HG03439 (cell line): ENCODE data around the gene ATCAY.
A peak's percentile ranks its signal among the peaks of the same experiment; 100 is the strongest.

Experiments used
- ATAC-seq: cut with Tn5 transposase; IDR thresholded peaks from one replicate; pipeline ENCODE4 v1.9.1; 2021; ENCODE audit warnings: mild to moderate bottlenecking, moderate library complexity; ENCODE audit not compliant: unreplicated experiment

ATCAY gene

DNA sequence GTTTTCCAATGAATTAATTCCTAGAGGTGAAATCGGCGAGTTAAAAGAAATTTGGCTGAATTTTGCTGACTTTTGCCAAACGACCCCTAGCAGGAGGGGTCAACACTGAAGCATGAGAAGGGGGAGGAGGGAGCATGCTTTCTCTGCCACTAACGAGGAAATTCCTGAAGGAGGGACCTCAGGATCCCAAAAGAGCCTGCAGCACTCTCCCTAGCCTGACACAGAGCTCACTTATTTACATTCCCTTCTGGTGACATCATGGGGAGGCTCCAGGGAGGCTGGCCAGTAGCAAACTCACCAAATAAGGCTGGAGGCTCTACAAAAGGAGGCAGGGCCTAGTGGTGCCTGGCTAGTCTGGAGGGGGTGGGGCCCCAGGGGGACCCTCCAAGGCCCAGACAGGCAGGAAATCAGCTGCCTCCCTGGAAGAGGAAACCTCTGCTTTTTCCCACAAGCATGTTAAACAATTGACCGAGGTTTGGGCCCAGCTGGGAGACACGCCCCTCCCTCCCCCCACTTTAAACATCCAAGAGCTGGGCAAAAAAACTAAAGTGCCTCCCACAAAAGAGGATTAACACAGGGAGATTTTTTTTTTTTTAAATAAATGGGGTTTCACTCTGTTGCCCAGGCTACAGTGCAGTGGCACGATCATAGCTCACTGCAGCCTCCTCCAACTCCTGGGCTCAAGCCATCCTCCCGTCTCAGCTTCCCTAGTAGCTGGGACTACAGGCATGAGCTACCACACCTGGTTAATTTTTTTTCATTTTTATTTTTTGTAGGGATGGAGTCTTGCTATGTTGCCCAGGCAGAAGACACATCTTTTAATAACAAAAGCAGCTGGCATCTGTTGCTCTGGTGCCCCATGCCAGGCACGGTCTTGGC, 88.3 kb downstream of the ATCAY start:
- no peak for ATAC-seq

DNA sequence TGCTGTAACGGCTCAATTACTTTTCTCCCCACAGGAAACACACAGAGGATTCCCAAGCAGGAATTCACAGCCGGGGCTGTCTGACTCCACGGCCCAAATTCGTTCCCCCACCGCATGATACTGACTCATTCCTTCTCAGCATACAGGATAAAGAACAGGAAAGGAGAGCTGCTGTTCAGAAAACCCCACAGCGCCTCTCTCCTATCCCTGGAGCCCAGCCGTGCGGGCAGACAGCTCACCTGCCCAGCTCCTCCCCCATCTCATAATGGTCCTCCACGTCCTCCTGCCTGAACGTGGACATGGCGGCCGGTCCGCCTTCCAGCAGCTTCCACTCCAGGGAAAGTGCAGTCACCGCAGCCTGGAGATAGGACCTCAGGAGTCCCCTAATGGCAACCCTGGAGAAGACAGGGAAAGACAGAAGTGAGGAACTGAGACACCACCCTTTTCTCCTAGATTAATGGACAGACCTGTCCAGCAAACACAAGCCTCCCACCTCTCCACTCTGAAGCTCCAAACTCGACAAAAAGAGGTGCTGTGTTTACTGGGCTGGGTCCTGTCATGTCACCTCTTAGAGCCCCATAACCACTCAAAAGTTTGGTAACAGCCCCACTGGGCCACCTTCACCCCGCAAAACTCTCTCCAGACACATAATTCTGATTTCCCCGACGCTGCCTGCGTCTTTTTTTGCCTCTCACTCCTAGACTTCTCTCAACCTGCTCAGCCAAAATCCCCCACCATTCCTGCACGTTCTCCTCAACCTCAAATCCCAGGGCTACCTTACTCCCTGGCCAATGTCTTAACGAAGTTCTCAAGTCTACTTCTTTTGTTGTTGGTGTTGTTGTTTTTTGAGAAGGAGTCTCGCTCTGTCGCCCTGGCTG, 89.2 kb downstream of the ATCAY start:
- no peak for ATAC-seq

DNA sequence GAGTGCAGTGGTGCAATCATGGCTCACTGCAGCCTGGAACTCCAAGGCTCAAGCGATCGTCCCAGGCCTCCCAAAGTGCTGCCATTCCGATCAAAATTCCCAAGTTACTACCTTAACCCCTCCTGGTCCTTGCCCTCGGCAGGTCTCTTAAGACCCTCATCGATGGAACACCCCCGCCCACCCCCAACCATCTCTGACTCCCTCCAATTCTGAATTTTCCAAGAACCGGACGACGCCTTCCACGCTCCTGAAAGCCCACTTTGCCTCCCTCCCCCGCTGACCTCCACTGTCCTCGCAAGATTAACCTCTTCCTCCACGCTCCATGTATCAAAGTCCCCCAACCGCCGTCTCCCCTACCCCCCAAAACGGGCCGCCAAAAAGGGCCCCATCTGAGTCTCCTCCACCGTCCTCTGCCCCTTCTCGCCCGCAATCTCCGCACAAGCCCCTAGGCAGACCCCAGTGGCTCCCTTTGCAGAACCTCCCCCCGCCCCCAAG, 89.9 kb downstream of the ATCAY start:
- no peak for ATAC-seq

DNA sequence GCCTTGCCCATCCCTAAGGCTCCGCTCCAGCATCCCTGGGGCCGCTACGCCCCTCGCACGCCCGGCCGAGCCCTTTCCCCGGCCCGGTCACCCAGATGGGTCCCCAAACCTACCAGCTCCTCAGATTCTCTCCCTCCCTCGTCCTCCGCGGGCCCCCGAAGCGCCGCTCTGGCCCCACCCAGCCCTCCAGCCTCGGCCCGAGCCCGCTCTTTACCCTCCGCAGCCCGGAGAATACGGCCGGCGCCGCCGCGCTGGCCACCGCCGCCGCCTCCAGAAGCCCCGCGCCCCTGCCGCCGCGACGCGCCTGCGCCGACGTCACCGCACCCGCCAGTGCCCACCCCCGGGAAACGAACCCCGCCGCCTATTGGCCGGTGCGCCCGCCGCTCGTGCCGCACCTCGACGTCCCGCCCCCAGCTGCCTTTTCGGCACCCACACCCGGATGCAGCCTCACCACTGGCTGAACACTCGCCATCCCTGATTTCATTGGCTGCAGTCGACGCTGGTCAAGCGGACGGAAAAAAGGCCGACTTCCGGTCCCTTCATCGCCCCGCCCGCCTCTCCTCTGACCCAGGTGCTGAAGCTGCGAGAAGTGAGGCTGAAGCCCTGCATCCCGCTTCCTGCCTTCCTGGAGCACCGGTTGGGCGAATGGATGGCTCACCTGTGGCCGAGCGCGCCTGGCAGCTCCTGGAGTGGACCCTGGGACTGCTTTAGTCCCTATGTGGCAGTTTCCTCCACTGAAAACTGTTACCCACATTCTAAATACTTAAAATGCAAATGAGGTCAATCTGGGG, 90.5 kb downstream of the ATCAY start, which contains the start of gene DAPK3:
Gene DAPK3 (minus strand): TSS at position 292 of the 791 bp plus-strand sequence. CDS start 1,364 bp downstream, outside the sequence.
- peak; percentile 92 for ATAC-seq

GRCh38 chr19:3975144-3975543, 94.7 kb downstream of the ATCAY start:
- ATAC-seq, result no peak

DNA sequence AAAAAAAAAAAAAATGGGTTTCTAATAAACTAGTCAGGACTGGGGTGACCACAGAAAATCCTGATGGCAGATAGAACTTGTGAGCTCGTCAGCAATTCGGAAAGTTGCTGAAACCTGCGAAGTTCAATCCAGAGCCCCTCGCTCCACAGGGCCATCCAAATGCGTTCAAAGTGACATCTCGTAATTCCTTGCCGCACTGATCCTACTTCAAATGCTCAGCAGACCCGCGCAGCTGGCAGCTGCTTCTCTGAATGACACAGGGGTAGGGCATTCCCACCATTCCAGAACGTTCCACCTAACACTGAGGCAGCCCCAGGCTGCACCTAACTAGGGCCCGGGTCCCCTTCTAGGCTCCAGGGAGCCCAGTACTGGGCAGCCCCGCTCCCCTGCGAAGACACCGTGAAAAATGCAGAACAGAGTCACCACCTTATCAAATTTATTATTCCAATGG, 95.2 kb downstream of the ATCAY start:
- ATAC-seq, result no peak

GRCh38 chr19:3976495-3977241, 96.2 kb downstream of the ATCAY start:
- no peak for ATAC-seq
